K562 (cell line): ENCODE data around the gene C16orf96. TPM values are rescaled to one million over a fixed set of nuclear protein-coding genes. Genes with fewer than 3 reads are reported as not detected.

Experiments
- ARID1B ChIP-seq: fragments of 450-650 bp; IDR thresholded peaks from 2 replicates; pipeline ENCODE4 v1.6.1; 2016; ENCODE audit warnings: antibody characterized with exemption, mild to moderate bottlenecking, inconsistent platforms
- ASH1L ChIP-seq: fragments of 450-650 bp; IDR thresholded peaks from 2 replicates; pipeline ENCODE4 v1.6.1; 2018; ENCODE audit warnings: borderline replicate concordance, mild to moderate bottlenecking, low read depth; ENCODE audit not compliant: partially characterized antibody
- CREB1 ChIP-seq, 2 experiments: sonication (generic) in 1 of 2; formaldehyde crosslinking in 1 of 2; IDR thresholded peaks; 2 replicates each; pipeline versions ENCODE4 v1.6.1 to v1.8.0; 2012 to 2022; ENCODE audit warnings: inconsistent platforms in 1 of 2, mild to moderate bottlenecking in 1 of 2, missing genetic modification reagents in 1 of 2, moderate library complexity in 1 of 2
- DMBX1 ChIP-seq: fragments of 250-450 bp; sonication (Bioruptor Pico); IDR thresholded peaks from 2 replicates; pipeline ENCODE4 v1.8.0; 2022; ENCODE audit warnings: inconsistent platforms, mild to moderate bottlenecking, moderate library complexity, borderline replicate concordance
- HIVEP1 ChIP-seq: fragments of 250-450 bp; sonication (Bioruptor Pico); IDR thresholded peaks from 2 replicates; pipeline ENCODE4 v1.4.0; 2020; ENCODE audit warnings: mild to moderate bottlenecking
- HMBOX1 ChIP-seq: sonication (generic); IDR thresholded peaks from 2 replicates; pipeline ENCODE4 v1.6.1; 2016
- KDM4B ChIP-seq, 2 experiments: fragments of 450-650 bp in 1 of 2; sonication (generic) in 1 of 2; IDR thresholded peaks; 2 replicates each; pipeline ENCODE4 v1.6.1; 2016 to 2017; ENCODE audit warnings: borderline replicate concordance in 2 of 2, antibody characterized with exemption in 1 of 2, low read depth in 1 of 2, mild to moderate bottlenecking in 1 of 2
- KLF13 ChIP-seq: fragments of 450-650 bp; IDR thresholded peaks from 2 replicates; pipeline ENCODE4 v1.6.1; 2016; ENCODE audit warnings: missing genetic modification characterization, low read depth, mild to moderate bottlenecking, missing compliant biosample characterization, moderate library complexity, borderline replicate concordance
- KLF16 ChIP-seq: IDR thresholded peaks from 2 replicates; pipeline ENCODE4 v1.6.1; 2016; ENCODE audit warnings: antibody characterized with exemption
- LEF1 ChIP-seq: fragments of 450-650 bp; IDR thresholded peaks from 2 replicates; pipeline ENCODE4 v1.6.1; 2016; ENCODE audit warnings: mild to moderate bottlenecking
- NCOA2 ChIP-seq, 2 experiments: fragments of 450-650 bp; IDR thresholded peaks; 2 replicates each; pipeline ENCODE4 v1.6.1; 2018; ENCODE audit warnings: mild to moderate bottlenecking in 2 of 2, moderate library complexity in 1 of 2; ENCODE audit not compliant: partially characterized antibody in 2 of 2
- NCOR1 ChIP-seq: fragments of 450-650 bp; IDR thresholded peaks from 2 replicates; pipeline ENCODE4 v1.6.1; 2016; ENCODE audit warnings: mild to moderate bottlenecking, moderate library complexity
- NELFE ChIP-seq: IDR thresholded peaks from 2 replicates; pipeline ENCODE4 v1.6.1; 2011; ENCODE audit warnings: mild to moderate bottlenecking; ENCODE audit not compliant: insufficient read depth, insufficient read length
- SOX6 ChIP-seq: fragments of 450-650 bp; IDR thresholded peaks from 2 replicates; pipeline ENCODE4 v1.6.1; 2014; ENCODE audit warnings: mild to moderate bottlenecking
- UBTF ChIP-seq, 2 experiments: IDR thresholded peaks; 2 replicates each; pipeline ENCODE4 v1.6.1; 2012; ENCODE audit warnings: improper control_type of control experiment in 2 of 2, low read depth in 2 of 2, low read length in 2 of 2, borderline replicate concordance in 1 of 2
- ZBTB17 ChIP-seq: fragments of 450-650 bp; formaldehyde crosslinking; IDR thresholded peaks from 2 replicates; pipeline ENCODE4 v1.4.0; 2020; ENCODE audit warnings: mild to moderate bottlenecking
- ZFP36 ChIP-seq: fragments of 150-350 bp; IDR thresholded peaks from 2 replicates; pipeline ENCODE4 v1.6.1; 2018; ENCODE audit warnings: low read length, low read depth; ENCODE audit not compliant: partially characterized antibody
- ZNF143 ChIP-seq: sonication (generic); formaldehyde crosslinking; IDR thresholded peaks from 2 replicates; pipeline ENCODE4 v1.9.0; 2022; ENCODE audit warnings: mild to moderate bottlenecking, missing genetic modification reagents
- ZNF408 ChIP-seq: fragments of 250-450 bp; sonication (Bioruptor Pico); IDR thresholded peaks from 2 replicates; pipeline ENCODE4 v1.4.0; 2020; ENCODE audit warnings: low read depth, mild to moderate bottlenecking, moderate library complexity
- polyA plus RNA-seq, 8 experiments: library from polyadenylated mRNA; depleted of rRNA in 4 of 8; stranded (reverse) in 5 of 8; unstranded in 3 of 8; fragments of >200 nt; fragmentation: Nextera tagmentation in 2 of 8; fragmentation: Illumina TruSeq in 1 of 8; extraction: Ambion mirVana in 2 of 8; extraction: Trizol in 1 of 8; gene quantifications; 2 replicates each; pipeline versions ENCODE4 v1.2.1 to v1.2.3, GENCODE V29; 2011 to 2014; ENCODE audit warnings: inconsistent platforms in 1 of 8, missing spikeins in 1 of 8
- total RNA-seq, 7 experiments: library from RNA; depleted of rRNA in 6 of 7; stranded (reverse); fragments of >200 nt in 6 of 7; fragmentation: Illumina TruSeq in 2 of 7; extraction: Trizol in 2 of 7; gene quantifications; 2 replicates each; pipeline versions ENCODE4 v1.2.1 to v1.2.3, GENCODE V29; 2011 to 2021; ENCODE audit warnings: low replicate concordance in 1 of 7
- TF ChIP-seq, protein P1 (sequence below): fragments of 450-650 bp; IDR thresholded peaks from 2 replicates; pipeline ENCODE4 v1.6.1; 2016
- TF ChIP-seq, protein P2 (sequence below): sonication (generic); formaldehyde crosslinking; IDR thresholded peaks from 2 replicates; pipeline ENCODE4 v1.8.0; 2022; ENCODE audit warnings: mild to moderate bottlenecking, missing genetic modification reagents, borderline replicate concordance

The C16orf96 gene
- total and polyA plus RNA-seq, 9 of the 15 experiments (the other 6 are each of a cell fraction or from before 2014, with no cell fraction given), result not detected

- TF ChIP-seq UBTF (IDR thresholded peaks at IDR 0.05; ENCODE audit: borderline replicate concordance in 1 of 2, low read depth in 2 of 2, low read length in 2 of 2) (peak; percentile 58 to 70; a peak in 1 of 4 replicates), SOX6 (peak; percentile 48), NCOA2 (IDR thresholded peaks at IDR 0.05; ENCODE audit: partially characterized antibody in 2 of 2) (no peak), NELFE (no peak), ZNF408 (CRISPR knock-in tag) (no peak), HMBOX1 (0 out of 2 replicates have a peak, but pooled peaks have one; percentile 31), ZNF143 (CRISPR knock-in tag) (peak; percentile 88), KLF13 (tag) (0 out of 2 replicates have a peak, but pooled peaks have one; percentile 12), ZFP36 (peak; percentile 89), HIVEP1 (CRISPR knock-in tag) (no peak), KLF16 (peak; percentile 10; the same call in 1 of the 2 replicates), ZBTB17 (0 out of 2 replicates have a peak, but pooled peaks have one; percentile 64), ARID1B (no peak; the same call in 1 of the 2 replicates), CREB1 (IDR thresholded peaks at IDR 0.05) (peak; percentile 92), CREB1 (CRISPR knock-in tag; IDR thresholded peaks at IDR 0.05) (peak; percentile 94), ASH1L (no peak), NCOR1 (peak; percentile 34; the same call in 1 of the 2 replicates), LEF1 (0 out of 2 replicates have a peak, but pooled peaks have one; percentile 26), DMBX1 (peak; percentile 56; the same call in 1 of the 2 replicates), KDM4B (IDR thresholded peaks at IDR 0.05; ENCODE audit: borderline replicate concordance in 2 of 2, low read depth in 1 of 2) (0 out of 4 replicates have a peak, but pooled peaks of 1 of the 2 experiments have one; percentile 19)
- TF ChIP-seq, protein P1, sequence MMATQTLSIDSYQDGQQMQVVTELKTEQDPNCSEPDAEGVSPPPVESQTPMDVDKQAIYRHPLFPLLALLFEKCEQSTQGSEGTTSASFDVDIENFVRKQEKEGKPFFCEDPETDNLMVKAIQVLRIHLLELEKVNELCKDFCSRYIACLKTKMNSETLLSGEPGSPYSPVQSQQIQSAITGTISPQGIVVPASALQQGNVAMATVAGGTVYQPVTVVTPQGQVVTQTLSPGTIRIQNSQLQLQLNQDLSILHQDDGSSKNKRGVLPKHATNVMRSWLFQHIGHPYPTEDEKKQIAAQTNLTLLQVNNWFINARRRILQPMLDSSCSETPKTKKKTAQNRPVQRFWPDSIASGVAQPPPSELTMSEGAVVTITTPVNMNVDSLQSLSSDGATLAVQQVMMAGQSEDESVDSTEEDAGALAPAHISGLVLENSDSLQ, result peak; percentile 97
- TF ChIP-seq, protein P2, sequence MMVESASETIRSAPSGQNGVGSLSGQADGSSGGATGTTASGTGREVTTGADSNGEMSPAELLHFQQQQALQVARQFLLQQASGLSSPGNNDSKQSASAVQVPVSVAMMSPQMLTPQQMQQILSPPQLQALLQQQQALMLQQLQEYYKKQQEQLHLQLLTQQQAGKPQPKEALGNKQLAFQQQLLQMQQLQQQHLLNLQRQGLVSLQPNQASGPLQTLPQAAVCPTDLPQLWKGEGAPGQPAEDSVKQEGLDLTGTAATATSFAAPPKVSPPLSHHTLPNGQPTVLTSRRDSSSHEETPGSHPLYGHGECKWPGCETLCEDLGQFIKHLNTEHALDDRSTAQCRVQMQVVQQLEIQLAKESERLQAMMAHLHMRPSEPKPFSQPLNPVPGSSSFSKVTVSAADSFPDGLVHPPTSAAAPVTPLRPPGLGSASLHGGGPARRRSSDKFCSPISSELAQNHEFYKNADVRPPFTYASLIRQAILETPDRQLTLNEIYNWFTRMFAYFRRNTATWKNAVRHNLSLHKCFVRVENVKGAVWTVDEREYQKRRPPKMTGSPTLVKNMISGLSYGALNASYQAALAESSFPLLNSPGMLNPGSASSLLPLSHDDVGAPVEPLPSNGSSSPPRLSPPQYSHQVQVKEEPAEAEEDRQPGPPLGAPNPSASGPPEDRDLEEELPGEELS (CRISPR knock-in tag), result no peak
Observed at GRCh38 chr16:4616047-4616811, 60.1 kb downstream of the C16orf96 start (continued).
